K562 (cell line): ENCODE results near the gene CCL2. TPM values are rescaled to one million over a fixed set of nuclear protein-coding genes. Genes with fewer than 3 reads are reported as not detected.

Experiments used
- ATAC-seq: fragments of 200-7000 bp; cut with Tn5 transposase; 3 replicates; pipeline ENCODE4 v1.9.1; 2020; ENCODE audit warnings: moderate library complexity
- BruUV-seq: library from RNA; stranded (reverse); fragments of 400-500 nt; replicated peaks from 2 replicates; lab custom pipeline; 2021; lab: Mats Ljungman, UMichigan
- CTCF ChIA-PET: fragments of 300-600 bp; formaldehyde crosslinking; extraction: SDS; loops from one replicate; lab custom pipeline; 2021; ENCODE audit warnings: low intra/inter-chr PET ratio; lab: Yijun Ruan, JAX
- POLR2A ChIA-PET: fragments of 300-600, 350-650 bp; sonication (Branson Sonifier 250); formaldehyde crosslinking; extraction: SDS; loops from one replicate; lab custom pipeline; 2021; ENCODE audit warnings: antibody characterized with exemption, inconsistent platforms; lab: Yijun Ruan, JAX
- DNase-seq, 4 experiments: peaks; one replicate each; pipeline versions ENCODE4 v3.0.0 to v3.0.0-alpha.2; 2011 to 2018; ENCODE audit warnings: low spot score in 3 of 4, mixed read lengths in 3 of 4; ENCODE audit errors: extremely low read depth in 1 of 4
- FAIRE-seq: peaks from 2 replicates; lab custom pipeline; 2011; peaks lifted over from hg19 to GRCh38; lab: Jason Lieb, UNC
- H2AFZ ChIP-seq: 2 replicates; pipeline ENCODE4 v1.6.0; 2011; ENCODE audit warnings: low read depth, low read length, control low read depth, inconsistent platforms
- H3K27ac ChIP-seq: fragments of 200-600 bp; 3 replicates; pipeline ENCODE4 v1.8.0; 2011; ENCODE audit warnings: low read depth, mild to moderate bottlenecking, control low read depth, inconsistent platforms, low read length, moderate library complexity, mixed read lengths; ENCODE audit errors: extremely low read depth
- H3K27me3 ChIP-seq, 2 experiments: fragments of 300-600 bp in 1 of 2; 2 replicates in 1 of 2; 3 replicates in 1 of 2; pipeline versions ENCODE4 v1.6.0 to v1.8.0; 2011; ENCODE audit warnings: inconsistent platforms in 2 of 2, low read length in 2 of 2, mild to moderate bottlenecking in 1 of 2, mixed read lengths in 1 of 2, moderate library complexity in 1 of 2; ENCODE audit not compliant: control insufficient read depth in 2 of 2, insufficient read depth in 2 of 2
- H3K36me3 ChIP-seq: fragments of 300-600 bp; 3 replicates; pipeline ENCODE4 v1.8.0; 2011; ENCODE audit warnings: mild to moderate bottlenecking, low read length, inconsistent platforms; ENCODE audit not compliant: control insufficient read depth, insufficient read depth
- H3K4me1 ChIP-seq, 2 experiments: fragments of 200-600 bp in 1 of 2; replicated peaks in 1 of 2; 2 replicates in 1 of 2; 3 replicates in 1 of 2; pipeline versions ENCODE4 v1.5.1 to v1.8.0; 2011; ENCODE audit warnings: inconsistent platforms in 2 of 2, low read length in 2 of 2, mild to moderate bottlenecking in 1 of 2, mixed read lengths in 1 of 2, moderate library complexity in 1 of 2; ENCODE audit not compliant: control insufficient read depth in 2 of 2, insufficient read depth in 2 of 2
- H3K4me2 ChIP-seq: 2 replicates; pipeline ENCODE4 v1.6.1; 2011; ENCODE audit warnings: low read length, control low read depth, inconsistent platforms, mixed read lengths; ENCODE audit not compliant: insufficient read depth
- H3K4me3 ChIP-seq: fragments of 200-600 bp; sonication (generic), shearing (Covaris generic); 2 replicates; pipeline ENCODE4 v1.5.1; 2016; ENCODE audit warnings: control low read depth, inconsistent platforms
- H3K79me2 ChIP-seq: fragments of 200-600 bp; 3 replicates; pipeline ENCODE4 v1.8.0; 2011; ENCODE audit warnings: low read length, inconsistent platforms; ENCODE audit not compliant: control insufficient read depth, insufficient read depth
- H3K9ac ChIP-seq, 2 experiments: 2 replicates each; pipeline versions ENCODE4 v1.6.0 to v1.6.1; 2011; ENCODE audit warnings: low read depth in 2 of 2, low read length in 2 of 2, control low read depth in 1 of 2, inconsistent platforms in 1 of 2, mild to moderate bottlenecking in 1 of 2, mixed read lengths in 1 of 2; ENCODE audit not compliant: insufficient read depth in 1 of 2
- H3K9me1 ChIP-seq: one replicate; pipeline ENCODE4 v1.6.0; 2011; ENCODE audit warnings: inconsistent platforms, mild to moderate bottlenecking, low read length, moderate library complexity; ENCODE audit not compliant: control insufficient read depth, insufficient read depth
- H3K9me3 ChIP-seq: replicated peaks from 2 replicates; pipeline ENCODE4 v1.5.1; 2011; ENCODE audit warnings: low read depth, low read length, inconsistent platforms; ENCODE audit not compliant: control insufficient read depth, insufficient read depth
- H4K20me1 ChIP-seq: replicated peaks from 2 replicates; pipeline ENCODE4 v1.6.1; 2011; ENCODE audit warnings: low read length, inconsistent platforms, mixed read lengths; ENCODE audit not compliant: control insufficient read depth, insufficient read depth
- CBFA2T3 ChIP-seq: fragments of 450-650 bp; IDR thresholded peaks from 2 replicates; pipeline ENCODE4 v1.6.1; 2017
- DPF2 ChIP-seq: fragments of 450-650 bp; IDR thresholded peaks from 2 replicates; pipeline ENCODE4 v1.6.1; 2016
- FOSL1 ChIP-seq: fragments of 200-800 bp; sonication (Bioruptor generic); conservative IDR thresholded peaks from 2 replicates; pipeline ENCODE4 v1.6.1; 2016; ENCODE audit warnings: missing genetic modification characterization, missing compliant biosample characterization
- FOXJ2 ChIP-seq: fragments of 200-800 bp; sonication (Bioruptor generic); IDR thresholded peaks from 2 replicates; pipeline ENCODE4 v1.6.1; 2016; ENCODE audit warnings: missing genetic modification characterization, missing compliant biosample characterization
- KLF16 ChIP-seq: IDR thresholded peaks from 2 replicates; pipeline ENCODE4 v1.6.1; 2016; ENCODE audit warnings: antibody characterized with exemption
- LEF1 ChIP-seq: fragments of 450-650 bp; IDR thresholded peaks from 2 replicates; pipeline ENCODE4 v1.6.1; 2016; ENCODE audit warnings: mild to moderate bottlenecking
- NR2C2 ChIP-seq, 2 experiments: fragments of 200-800 bp in 1 of 2; sonication (Bioruptor generic) in 1 of 2; sonication (generic) in 1 of 2; formaldehyde crosslinking in 1 of 2; IDR thresholded peaks; 2 replicates each; pipeline versions ENCODE4 v1.6.1 to v1.8.0; 2016 to 2022; ENCODE audit warnings: mild to moderate bottlenecking in 1 of 2, missing compliant biosample characterization in 1 of 2, missing genetic modification characterization in 1 of 2, missing genetic modification reagents in 1 of 2
- NR4A1 ChIP-seq, 2 experiments: fragments of 250-450 bp in 1 of 2; fragments of 450-650 bp in 1 of 2; sonication (Bioruptor Pico) in 1 of 2; IDR thresholded peaks; 2 replicates each; pipeline versions ENCODE4 v1.4.0 to v1.6.1; 2016 to 2020; ENCODE audit warnings: mild to moderate bottlenecking in 2 of 2, missing compliant biosample characterization in 1 of 2, missing genetic modification characterization in 1 of 2, moderate library complexity in 1 of 2
- ZNF133 ChIP-seq: fragments of 250-450 bp; sonication (Bioruptor Pico); IDR thresholded peaks from 2 replicates; pipeline ENCODE4 v1.4.0; 2020; ENCODE audit warnings: mild to moderate bottlenecking
- WGBS: fragments of 100-300 bp; shearing (Covaris generic); methylation state at CpG from one replicate; pipeline ENCODE4 v1.1.6; 2016; ENCODE audit warnings: low coverage, mixed read lengths; ENCODE audit not compliant: insufficient coverage; ENCODE audit errors: missing lambda C conversion rate; 5-methylcytosine and 5-hydroxymethylcytosine counted together
- in situ Hi-C: fragments of 300-500 bp; cut with MboI; formaldehyde crosslinking; loops from 4 replicates; pipeline ENCODE4 v1.15.0; 2018; ENCODE audit warnings: inconsistent platforms, mixed read lengths
- intact Hi-C: fragments of 100-400 bp; cut with micrococcal nuclease; formaldehyde crosslinking; loops from 2 replicates; pipeline ENCODE4 v1.14.2; 2022
- polyA plus RNA-seq, 8 experiments: library from polyadenylated mRNA; depleted of rRNA in 4 of 8; stranded (reverse) in 5 of 8; unstranded in 3 of 8; fragments of >200 nt; fragmentation: Nextera tagmentation in 2 of 8; fragmentation: Illumina TruSeq in 1 of 8; extraction: Ambion mirVana in 2 of 8; extraction: Trizol in 1 of 8; gene quantifications; 2 replicates each; pipeline versions ENCODE4 v1.2.1 to v1.2.3, GENCODE V29; 2011 to 2014; ENCODE audit warnings: inconsistent platforms in 1 of 8, missing spikeins in 1 of 8
- total RNA-seq, 7 experiments: library from RNA; depleted of rRNA in 6 of 7; stranded (reverse); fragments of >200 nt in 6 of 7; fragmentation: Illumina TruSeq in 2 of 7; extraction: Trizol in 2 of 7; gene quantifications; 2 replicates each; pipeline versions ENCODE4 v1.2.1 to v1.2.3, GENCODE V29; 2011 to 2021; ENCODE audit warnings: low replicate concordance in 1 of 7
- TF ChIP-seq, protein P1 (sequence below): fragments of 450-650 bp; conservative IDR thresholded peaks from 2 replicates; pipeline ENCODE4 v1.6.1; 2016; ENCODE audit warnings: missing genetic modification characterization, low read depth, mild to moderate bottlenecking, missing compliant biosample characterization, moderate library complexity
- TF ChIP-seq, protein P2 (sequence below): fragments of 450-650 bp; IDR thresholded peaks from 2 replicates; pipeline ENCODE4 v1.6.1; 2016; ENCODE audit warnings: antibody characterized with exemption

The CCL2 gene
- total and polyA plus RNA-seq, 9 of the 15 experiments (the other 6 are each of a cell fraction or from before 2014, with no cell fraction given) = 0.54 to 5.4 (median 0.88) TPM

DNA sequence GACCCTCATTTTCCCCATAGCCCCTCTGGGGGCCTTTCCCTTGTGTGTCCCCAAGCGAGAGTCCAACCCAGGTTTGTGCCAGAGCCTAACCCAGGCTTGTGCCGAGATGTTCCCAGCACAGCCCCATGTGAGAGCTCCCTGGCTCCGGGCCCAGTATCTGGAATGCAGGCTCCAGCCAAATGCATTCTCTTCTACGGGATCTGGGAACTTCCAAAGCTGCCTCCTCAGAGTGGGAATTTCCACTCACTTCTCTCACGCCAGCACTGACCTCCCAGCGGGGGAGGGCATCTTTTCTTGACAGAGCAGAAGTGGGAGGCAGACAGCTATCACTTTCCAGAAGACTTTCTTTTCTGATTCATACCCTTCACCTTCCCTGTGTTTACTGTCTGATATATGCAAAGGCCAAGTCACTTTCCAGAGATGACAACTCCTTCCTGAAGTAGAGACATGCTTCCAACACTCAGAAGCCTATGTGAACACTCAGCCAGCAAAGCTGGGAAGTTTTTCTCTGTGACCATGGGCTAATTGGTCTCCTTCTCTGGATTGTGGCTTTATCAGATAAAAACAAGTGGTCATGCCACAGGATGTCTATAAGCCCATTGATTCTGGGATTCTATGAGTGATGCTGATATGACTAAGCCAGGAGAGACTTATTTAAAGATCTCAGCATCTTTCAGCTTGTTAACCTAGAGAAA lies 2.5 kb upstream of the CCL2 start:
- Histone ChIP-seq H3K79me2 (no peaks in the 10 kb centered on the region), H3K9me1 (no peaks in the 10 kb centered on the region), H3K27me3 (peaks cover 0 to 3% of the 10 kb centered on the region in 2 experiments; a peak in 3 of 5 replicates), H3K36me3 (no peaks in the 10 kb centered on the region), H2AFZ (no peak overlapping the region), H3K4me3 (no peak overlapping the region), H3K9me3 (no peaks in the 10 kb centered on the region), H3K4me1 (peaks cover 7 to 16% of the 10 kb centered on the region in 2 experiments; a peak in 4 of 5 replicates), H3K4me2 (no peak overlapping the region), H4K20me1 (peaks cover 2% of the 10 kb centered on the region; the same call in 1 of the 2 replicates), H3K9ac (no peak overlapping the region), H3K27ac (no peak overlapping the region)
- FAIRE-seq = no peak
- in situ Hi-C loops (no loop called here), intact Hi-C loops (no loop called here)
- ChIA-PET POLR2A (interaction anchor here (0.5 to 1.2 kb wide), 3 partner anchors 38 to 74 kb away, joined by 3 to 4 read pairs (median 3); no protein-coding TSS in a partner anchor), CTCF (no interaction called here)
- ATAC-seq = no peak
- no peak for TF ChIP-seq ZNF133 (CRISPR knock-in tag)
- TF ChIP-seq FOXJ2 (tag) = no peak
- TF ChIP-seq NR4A1 (CRISPR knock-in tag; IDR thresholded peaks at IDR 0.05) = no peak
- TF ChIP-seq NR4A1 (tag; IDR thresholded peaks at IDR 0.05) = no peak
- TF ChIP-seq, protein P1, sequence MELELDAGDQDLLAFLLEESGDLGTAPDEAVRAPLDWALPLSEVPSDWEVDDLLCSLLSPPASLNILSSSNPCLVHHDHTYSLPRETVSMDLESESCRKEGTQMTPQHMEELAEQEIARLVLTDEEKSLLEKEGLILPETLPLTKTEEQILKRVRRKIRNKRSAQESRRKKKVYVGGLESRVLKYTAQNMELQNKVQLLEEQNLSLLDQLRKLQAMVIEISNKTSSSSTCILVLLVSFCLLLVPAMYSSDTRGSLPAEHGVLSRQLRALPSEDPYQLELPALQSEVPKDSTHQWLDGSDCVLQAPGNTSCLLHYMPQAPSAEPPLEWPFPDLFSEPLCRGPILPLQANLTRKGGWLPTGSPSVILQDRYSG = no peak
- no peak for TF ChIP-seq DPF2
- 0 out of 2 replicates have a peak, but pooled peaks have one; percentile 8 for TF ChIP-seq CBFA2T3
- TF ChIP-seq KLF16 = 0 out of 2 replicates have a peak, but pooled peaks have one; percentile 3
- TF ChIP-seq LEF1 = no peak
- TF ChIP-seq, protein P2, sequence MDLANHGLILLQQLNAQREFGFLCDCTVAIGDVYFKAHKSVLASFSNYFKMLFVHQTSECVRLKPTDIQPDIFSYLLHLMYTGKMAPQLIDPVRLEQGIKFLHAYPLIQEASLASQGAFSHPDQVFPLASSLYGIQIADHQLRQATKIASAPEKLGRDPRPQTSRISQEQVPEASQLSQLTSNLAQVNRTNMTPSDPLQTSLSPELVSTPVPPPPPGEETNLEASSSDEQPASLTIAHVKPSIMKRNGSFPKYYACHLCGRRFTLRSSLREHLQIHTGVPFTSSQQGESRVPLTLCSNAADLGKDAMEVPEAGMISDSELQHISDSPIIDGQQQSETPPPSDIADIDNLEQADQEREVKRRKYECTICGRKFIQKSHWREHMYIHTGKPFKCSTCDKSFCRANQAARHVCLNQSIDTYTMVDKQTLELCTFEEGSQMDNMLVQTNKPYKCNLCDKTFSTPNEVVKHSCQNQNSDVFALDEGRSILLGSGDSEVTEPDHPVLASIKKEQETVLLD = no peak
- peak; percentile 33; the same call in 1 of the 2 replicates for TF ChIP-seq FOSL1 (tag)
- TF ChIP-seq NR2C2 (CRISPR knock-in tag; IDR thresholded peaks at IDR 0.05) = no peak
- 0 out of 2 replicates have a peak, but pooled peaks have one; percentile 36 for TF ChIP-seq NR2C2 (tag; IDR thresholded peaks at IDR 0.05)
- peak in 1 of 4 experiments; percentile 4 for DNase-seq
- no TSS peak for BruUV-seq
- 2% methylated on average over 6 of the region's 6 CpGs for WGBS
